Right lobe of liver (tissue), 6 donors: ENCODE results near the gene CD151. TPM values are rescaled to one million over a fixed set of nuclear protein-coding genes. Genes with fewer than 3 reads are reported as not detected.

Experiments used
- ATAC-seq, 4 donors: fragments of 200-7000 bp; cut with Tn5 transposase; one replicate each; pipeline ENCODE4 v1.9.1; 2020; ENCODE audit warnings: mild to moderate bottlenecking in 4 of 4, moderate library complexity in 4 of 4
- DNase-seq, 3 donors: peaks; one replicate each; pipeline ENCODE4 v3.0.0-alpha.2; 2020
- H3K27ac ChIP-seq, 3 donors: fragments of 200-600 bp; one replicate each; pipeline ENCODE4 v1.8.0; 2022
- H3K27me3 ChIP-seq, 2 donors: fragments of 200-600 bp; one replicate each; pipeline ENCODE4 v1.8.0; 2022
- H3K36me3 ChIP-seq, 4 donors: fragments of 200-600 bp; sonication (generic) in 1 of 4; one replicate each; pipeline versions ENCODE4 v1.5.1 to v1.8.0; 2017 to 2022; ENCODE audit warnings: control low read depth in 1 of 4
- H3K4me1 ChIP-seq, 4 donors: fragments of 200-600 bp; sonication (generic) in 1 of 4; one replicate each; pipeline versions ENCODE4 v1.5.1 to v1.8.0; 2017 to 2022; ENCODE audit warnings: control low read depth in 1 of 4
- H3K4me3 ChIP-seq, 3 donors: fragments of 200-600 bp; one replicate each; pipeline ENCODE4 v1.8.0; 2022
- H3K9me3 ChIP-seq, 4 donors: fragments of 200-600 bp; sonication (generic) in 1 of 4; one replicate each; pipeline versions ENCODE4 v1.5.1 to v1.8.0; 2017 to 2022; ENCODE audit warnings: control low read depth in 1 of 4
- CTCF ChIP-seq, 4 donors: fragments of 200-600 bp in 3 of 4; fragments of 450-650 bp in 1 of 4; IDR thresholded peaks; one replicate each; pipeline versions ENCODE4 v1.5.1 to v1.8.0; 2016 to 2022; ENCODE audit warnings: antibody characterized with exemption in 4 of 4, mild to moderate bottlenecking in 2 of 4
- POLR2A ChIP-seq: fragments of 450-650 bp; IDR thresholded peaks from one replicate; pipeline ENCODE4 v1.6.1; 2017; ENCODE audit warnings: antibody characterized with exemption, mild to moderate bottlenecking
- WGBS: methylation state at CpG from one replicate; pipeline ENCODE4 v1.1.6; 2018; ENCODE audit warnings: low coverage, low lambda C conversion rate; ENCODE audit not compliant: insufficient coverage; ENCODE audit errors: missing lambda C conversion rate; 5-methylcytosine and 5-hydroxymethylcytosine counted together
- intact Hi-C, 2 donors: fragments of 100-400 bp; cut with DNase I; formaldehyde crosslinking; loops; one replicate each; pipeline versions ENCODE4 v1.11.2 to v1.14.1; 2022
- total RNA-seq, 6 experiments: library from RNA; depleted of rRNA in 2 of 6; stranded (reverse); fragments of >200 nt in 2 of 6; fragmentation: NEBNext Ultra II Directional in 3 of 6; extraction: Animal tissue kit (Norgen Biotek cat#: 25700) in 3 of 6; gene quantifications; one replicate each; pipeline versions ENCODE4 v1.1.0 to v1.2.4, GENCODE V29; 2016 to 2023
- donor health status: DM: no; HTN: yes; CAD: no.
- donor health status: DM: no; HTN: no; CAD: no.
- donor health status: DM: no; HTN: no; CAD: no.
- donor health status: DM: no; HTN: yes; CAD: no.
- donor health status: DM: no; HTN: yes; CAD: no.

Gene CD151
- total RNA-seq, 6 experiments from 2014 or later = 70.8 to 156 (median 135) TPM

DNA sequence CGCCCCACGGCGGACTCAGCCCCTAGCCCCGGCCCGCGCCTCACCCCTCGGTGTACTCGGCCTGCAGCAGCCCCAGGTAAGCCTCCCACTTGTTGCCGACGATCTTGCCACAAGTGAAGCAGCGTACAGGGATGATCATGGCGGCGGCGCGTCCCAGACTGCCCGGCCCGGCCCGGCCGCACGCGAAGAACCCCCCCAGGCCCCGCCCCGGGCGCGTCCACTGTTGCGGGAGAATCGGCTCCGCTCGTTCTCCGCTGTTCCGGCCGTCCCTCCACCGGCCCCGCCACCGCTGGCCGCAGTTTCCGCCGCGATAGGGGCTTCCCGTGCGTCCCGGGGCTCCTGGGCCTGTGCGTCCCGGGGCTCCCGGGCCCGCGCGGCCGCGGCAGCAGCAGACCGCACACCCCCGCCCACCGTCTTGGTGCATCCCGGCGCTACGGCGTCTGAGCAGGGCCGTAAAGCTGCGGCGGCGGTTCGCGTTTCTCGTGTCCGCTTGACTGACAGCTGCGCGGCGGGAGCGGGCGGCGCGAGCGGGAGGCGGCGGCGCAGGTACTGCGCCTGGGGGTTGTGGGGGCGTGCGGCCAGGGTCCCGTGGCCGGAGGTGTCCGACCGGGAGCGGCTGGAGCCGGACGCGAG lies 9.7 kb downstream of the CD151 start, which contains the start of the genes POLR2L and TSPAN4:
TSS of gene POLR2L (minus strand) at position 160 of the 633 bp plus-strand sequence. CDS start at position 139, 21 bp downstream.
TSS of gene TSPAN4 (plus strand) at position 483 of the 633 bp plus-strand sequence. CDS start 7,453 bp downstream, outside the sequence.
- TF ChIP-seq CTCF (IDR thresholded peaks at IDR 0.05) (peak in 1 of 4 donors; percentile 21), POLR2A (peak; percentile 98)
- H3K4me3 ChIP-seq = peak within 1 kb of the TSS; percentile 96 to 100 (median 98)
- WGBS = 0% methylated on average over 11 of the region's 87 CpGs
- peak within 1 kb of the TSS; percentile 93 to 97 (median 95) for H3K27ac ChIP-seq
- no peaks in the 10 kb centered on the region for H3K27me3 ChIP-seq
- peaks cover 0 to 25% (median 17%) of the 10 kb centered on the region in 4 donors for H3K36me3 ChIP-seq
- intact Hi-C loops = no loop called here
- no peaks in the 10 kb centered on the region for H3K9me3 ChIP-seq
- H3K4me1 ChIP-seq = peaks cover 0 to 24% (median 4%) of the 10 kb centered on the region in 4 donors
- ATAC-seq = peak; percentile 30 to 74 (median 62)
- DNase-seq = peak; percentile 91 to 92 (median 92)

DNA sequence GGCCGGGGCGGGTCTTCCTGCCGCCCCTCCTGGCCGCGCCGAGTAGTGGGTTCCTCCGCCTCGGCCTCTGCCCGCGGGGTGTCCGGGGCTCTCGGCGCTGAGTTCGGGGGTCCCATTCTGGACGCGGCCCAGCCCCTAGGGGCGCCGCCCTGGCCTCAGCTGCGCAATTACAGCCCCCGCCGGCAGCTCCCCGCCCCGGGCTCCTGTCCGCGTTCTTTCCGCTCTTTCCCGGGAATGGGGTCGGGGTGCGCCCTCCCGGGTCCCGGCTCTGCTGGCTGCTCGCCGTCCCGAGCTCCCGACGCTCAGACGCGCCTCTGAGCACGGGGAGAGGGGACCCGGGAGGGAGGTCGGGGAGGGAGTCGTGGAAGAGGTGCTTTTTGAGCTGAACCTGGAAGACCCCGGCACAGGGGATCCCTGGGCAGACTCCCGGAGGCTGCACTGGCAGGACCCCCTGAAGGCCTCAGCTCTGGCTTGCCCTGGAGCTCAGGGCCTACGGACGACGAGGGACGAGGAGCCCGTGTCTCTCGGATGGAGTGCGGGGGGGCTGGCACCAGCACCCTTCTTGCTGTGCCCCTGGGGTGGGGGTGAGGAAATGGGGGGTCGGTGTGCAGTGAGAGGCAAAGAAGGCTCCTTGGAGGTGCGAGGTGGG lies 10.5 kb downstream of the CD151 start:
- H3K36me3 ChIP-seq = peaks cover 0 to 22% (median 13%) of the 10 kb centered on the region in 4 donors
- H3K4me1 ChIP-seq = peaks cover 0 to 26% (median 4%) of the 10 kb centered on the region in 4 donors

DNA sequence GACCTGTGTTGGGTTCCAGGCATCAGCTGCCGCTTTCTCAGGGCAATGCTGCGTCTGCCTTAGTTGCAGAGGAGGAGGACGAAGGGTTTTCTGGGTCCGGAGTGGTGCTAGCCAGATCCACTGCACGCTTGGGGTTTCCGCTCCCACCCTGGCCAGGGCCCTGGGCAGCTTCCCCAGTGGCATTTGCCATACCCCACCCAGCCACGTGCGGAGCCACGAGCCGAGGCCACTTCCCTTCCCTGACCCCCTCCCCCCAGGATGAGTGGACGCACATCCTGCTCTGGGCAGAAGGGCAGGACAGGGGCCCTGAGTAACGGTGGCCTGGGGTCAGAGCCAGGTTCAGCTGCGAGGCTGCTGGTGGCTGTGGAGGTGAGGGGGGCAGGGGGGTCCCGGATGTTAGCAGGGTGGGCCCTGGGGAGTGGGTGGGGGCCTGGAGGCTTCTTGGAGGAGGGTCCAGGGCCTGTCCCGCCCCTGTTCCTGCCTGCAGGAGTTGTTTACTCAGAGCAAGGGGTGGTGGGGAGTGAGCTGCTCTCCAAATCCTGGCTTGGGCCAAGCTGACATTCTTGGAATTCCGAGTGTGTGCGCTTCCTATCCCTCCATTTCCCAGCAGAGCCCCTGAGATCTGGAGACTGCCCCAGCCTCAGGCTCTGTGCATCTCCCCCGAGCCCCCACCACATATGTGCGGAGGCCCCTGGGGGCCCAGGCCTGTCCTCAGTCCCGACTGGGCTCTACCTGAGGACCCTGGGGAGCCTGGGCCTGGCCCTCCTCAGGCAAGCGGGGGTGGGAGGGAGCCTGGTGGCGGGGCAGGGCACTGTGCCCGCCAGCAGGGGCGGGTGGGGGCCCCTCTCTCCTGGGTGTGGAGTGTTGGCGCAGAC lies 11.3 kb downstream of the CD151 start:
- H3K4me1 ChIP-seq = peaks cover 0 to 35% (median 4%) of the 10 kb centered on the region in 4 donors
- peak overlapping the region; percentile 96 to 100 (median 98) for H3K4me3 ChIP-seq
- peak; percentile 51 to 68 (median 56) for ATAC-seq
- H3K27ac ChIP-seq = peak overlapping the region; percentile 93 to 97 (median 95)
- WGBS = 15% methylated on average over 8 of the region's 25 CpGs
- peak; percentile 81 for TF ChIP-seq POLR2A
- no peak for TF ChIP-seq CTCF (IDR thresholded peaks at IDR 0.05)
- peaks cover 0 to 2% of the 10 kb centered on the region in 2 donors for H3K27me3 ChIP-seq
- peak; percentile 91 to 96 (median 93) for DNase-seq
- intact Hi-C loops = no loop called here
- H3K36me3 ChIP-seq = peaks cover 0 to 15% (median 9%) of the 10 kb centered on the region in 4 donors
- no peaks in the 10 kb centered on the region for H3K9me3 ChIP-seq

More for the DNA sequence above, 10.5 kb downstream of the CD151 start:
- 0% methylated on average over 13 of the region's 53 CpGs for WGBS
- H3K27me3 ChIP-seq = no peaks in the 10 kb centered on the region
- ATAC-seq (no peak), DNase-seq (no peak)
- H3K4me3 ChIP-seq = peak overlapping the region; percentile 96 to 100 (median 98)
- H3K27ac ChIP-seq = peak overlapping the region; percentile 93 to 97 (median 95)
- intact Hi-C loops = no loop called here
- H3K9me3 ChIP-seq = no peaks in the 10 kb centered on the region
- TF ChIP-seq CTCF (IDR thresholded peaks at IDR 0.05) = no peak
- no peak for TF ChIP-seq POLR2A
